ENCODE results near the gene CELF2.

- TF ChIP-seq CTCF (IDR thresholded peaks at IDR 0.05 in 8 of 11, conservative IDR thresholded peaks at IDR 0.05 in 3 of 11) = no peak
- no peak for TF ChIP-seq POLR2AphosphoS5 (IDR thresholded peaks at IDR 0.05)
Measured at GRCh38 chr10:11095374-11095801, 77.7 kb downstream of the CELF2 start.

All from spleen (tissue), 7 donors.